AG09319 (cell line): ENCODE measurements around the gene RGPD5.
"Not testable (repeated sequence)": the region's sequence is repeated elsewhere in the genome, so short reads cannot be mapped to it uniquely, and the experiment has no call there.

Source experiments
- DNase-seq: peaks from one replicate; pipeline ENCODE4 v3.0.0-alpha.2; 2010; ENCODE audit warnings: low read depth; ENCODE audit errors: extremely low read depth

Gene RGPD5

GRCh38 chr2:109891024-109891423, 96.9 kb downstream of the RGPD5 start:
- DNase-seq = not testable (repeated sequence)

GRCh38 chr2:109893736-109894135, 99.6 kb downstream of the RGPD5 start:
- not testable (repeated sequence) for DNase-seq

GRCh38 chr2:109894141-109894540, 100.0 kb downstream of the RGPD5 start:
- not testable (repeated sequence) for DNase-seq

- not testable (repeated sequence) for DNase-seq
These were observed 101.2 kb downstream of the RGPD5 start for GRCh38 chr2:109895090-109895869.

- DNase-seq = not testable (repeated sequence)
These were observed 102.1 kb downstream of the RGPD5 start for GRCh38 chr2:109896212-109896611.

- DNase-seq = not testable (repeated sequence)
These were observed 103.8 kb downstream of the RGPD5 start for GRCh38 chr2:109897769-109898461.

- not testable (repeated sequence) for DNase-seq
These were observed 104.6 kb downstream of the RGPD5 start, which contains the start of gene LIMS3 for GRCh38 chr2:109898462-109899336. LIMS3 (plus strand) TSS chr2:109898688; CDS start chr2:109898729, 41 bp downstream.

GRCh38 chr2:109905796-109906195, 111.7 kb downstream of the RGPD5 start:
- not testable (repeated sequence) for DNase-seq
